ENCODE data around the gene CFAP100. TPM values are rescaled to one million over a fixed set of nuclear protein-coding genes. Genes with fewer than 3 reads are reported as not detected.

CFAP100 gene
- total and polyA plus RNA-seq, 2 of the 4 experiments (the other 2 are of a cell fraction) = not detected

DNA sequence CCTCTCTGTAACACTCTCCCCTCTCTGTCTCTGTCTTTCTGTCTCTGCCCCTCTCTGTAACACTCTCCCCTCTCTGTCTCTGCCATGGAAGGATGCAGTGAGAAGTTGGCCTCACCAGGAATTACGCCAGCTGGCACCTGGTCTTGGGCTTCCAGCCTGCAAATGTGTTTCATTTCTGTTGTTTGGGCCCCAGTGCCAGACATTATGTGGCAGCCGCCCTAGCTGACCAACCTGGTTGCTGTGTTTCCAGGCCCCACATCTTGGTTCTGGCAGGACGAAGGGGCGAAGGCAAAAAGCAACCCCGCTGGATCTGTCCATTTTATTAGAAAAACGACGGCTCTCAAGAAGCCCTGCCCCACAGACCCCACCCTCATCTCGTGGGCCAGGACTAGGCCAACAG lies 86.2 kb downstream of the CFAP100 start:
- H3K36me3 ChIP-seq (ENCODE audit: control insufficient read depth, insufficient read depth, low read length) = no peaks in the 10 kb centered on the region
- DNase-seq = no peak
- H3K9me1 ChIP-seq (ENCODE audit: insufficient read depth, low read length) = 0 out of 2 replicates have a peak, but pooled peaks cover 6% of the 10 kb centered on the region
- H3K56ac ChIP-seq (ENCODE audit: extremely low read depth, insufficient read depth, low read length) = no peak overlapping the region
- no peak overlapping the region for H3K4me3 ChIP-seq (ENCODE audit: insufficient read depth, low read depth, low read length)
- H3K9me3 ChIP-seq (ENCODE audit: control insufficient read depth, insufficient read depth, low read length) = no peaks in the 10 kb centered on the region
- 57% methylated on average over 1 of the region's 8 CpGs; no CpG with 5 or more reads in 1 of the 2 experiments for WGBS, 2 experiments (ENCODE audit: extremely low coverage in 2 of 2, insufficient read length in 1 of 2)
- no peak overlapping the region for H3K4me2 ChIP-seq (ENCODE audit: low read depth, low read length)
- no peak overlapping the region for H2BK15ac ChIP-seq (ENCODE audit: low read depth, low read length)
- H3K9ac ChIP-seq (ENCODE audit: low read depth, low read length) = no peak overlapping the region
- peaks cover 2% of the 10 kb centered on the region; the same call in 1 of the 2 replicates for H3K4me1 ChIP-seq (ENCODE audit: control insufficient read depth, insufficient read depth, low read length)
- no TSS peak for BruUV-seq (replicated peaks)
- H4K5ac ChIP-seq (ENCODE audit: low read depth, low read length) = no peak overlapping the region
- H2AK9ac ChIP-seq (replicated peaks; ENCODE audit: low read depth, low read length, poor library complexity) = no peak overlapping the region
- no peak overlapping the region for H4K91ac ChIP-seq (ENCODE audit: insufficient read depth, low read depth, low read length)
- H3K14ac ChIP-seq (replicated peaks; ENCODE audit: low read depth, low read length) = no peak overlapping the region
- no peak overlapping the region for H2BK20ac ChIP-seq (ENCODE audit: low read depth, low read length)
- no peak overlapping the region for H3K27ac ChIP-seq (ENCODE audit: insufficient read depth, low read length)
- H3K79me1 ChIP-seq (ENCODE audit: low read depth in 1 of 2, low read length in 2 of 2) = peaks cover 0 to 3% of the 10 kb centered on the region in 2 experiments; a peak in 1 of 4 replicates
- H4K8ac ChIP-seq (ENCODE audit: low read depth in 2 of 2, low read length in 2 of 2) = no peak overlapping the region
- no peak overlapping the region for H2AK5ac ChIP-seq (ENCODE audit: low read depth, low read length)
- H2BK120ac ChIP-seq (ENCODE audit: low read depth, low read length) = no peak overlapping the region
- no peak overlapping the region for H3K4ac ChIP-seq (ENCODE audit: low read depth, low read length)
- no peak overlapping the region for H3K23ac ChIP-seq (ENCODE audit: low read depth, low read length)
- H2AFZ ChIP-seq (replicated peaks; ENCODE audit: low read length, poor library complexity) = no peak overlapping the region
- no peaks in the 10 kb centered on the region for H4K20me1 ChIP-seq (ENCODE audit: insufficient read depth, low read length)
- intact Hi-C loops (cut with micrococcal nuclease) = no loop called here
- H3K27me3 ChIP-seq (ENCODE audit: control insufficient read depth, insufficient read depth, low read length) = peaks cover 2% of the 10 kb centered on the region; the same call in 1 of the 2 replicates
- ATAC-seq (ENCODE audit: low read depth) = no peak
- POLR2A ChIA-PET (ENCODE audit: unreplicated experiment) = no interaction called here
- TF ChIP-seq, protein P1, sequence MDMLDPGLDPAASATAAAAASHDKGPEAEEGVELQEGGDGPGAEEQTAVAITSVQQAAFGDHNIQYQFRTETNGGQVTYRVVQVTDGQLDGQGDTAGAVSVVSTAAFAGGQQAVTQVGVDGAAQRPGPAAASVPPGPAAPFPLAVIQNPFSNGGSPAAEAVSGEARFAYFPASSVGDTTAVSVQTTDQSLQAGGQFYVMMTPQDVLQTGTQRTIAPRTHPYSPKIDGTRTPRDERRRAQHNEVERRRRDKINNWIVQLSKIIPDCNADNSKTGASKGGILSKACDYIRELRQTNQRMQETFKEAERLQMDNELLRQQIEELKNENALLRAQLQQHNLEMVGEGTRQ (IDR thresholded peaks at IDR 0.05; ENCODE audit: low read depth, low read length) = no peak
- TF ChIP-seq FOS (IDR thresholded peaks at IDR 0.05; ENCODE audit: low read depth, low read length) (no peak), RAD21 (IDR thresholded peaks at IDR 0.05; ENCODE audit: low read length) (no peak), RCOR1 (IDR thresholded peaks at IDR 0.05; ENCODE audit: insufficient replicate concordance, low read length) (no peak), SMC3 (IDR thresholded peaks at IDR 0.05; ENCODE audit: low read depth, low read length) (no peak), CEBPB (IDR thresholded peaks at IDR 0.05; ENCODE audit: low read depth, low read length) (no peak), BHLHE40 (IDR thresholded peaks at IDR 0.05; ENCODE audit: low read depth, low read length) (no peak)
- no peak overlapping the region for H2BK5ac ChIP-seq (ENCODE audit: low read depth, low read length, poor library complexity, severe bottlenecking)
- in situ Hi-C loops (cut with MboI; ENCODE audit: low sequenced_read_pairs) = no loop called here
- CTCF ChIA-PET = no interaction called here
- no peak overlapping the region for H3K18ac ChIP-seq (ENCODE audit: low read depth, low read length)
- dilution Hi-C loops (cut with HindIII; ENCODE audit: low sequenced_read_pairs, unreplicated experiment) = no loop called here
